ENCODE data around the gene ODAD3.

Gene ODAD3

GRCh38 chr19:11404588-11405222 lies 30.2 kb downstream of the ODAD3 start:
- DNase-seq (ENCODE audit: low spot score), result no peak
- in situ Hi-C loops (cut with MboI; ENCODE audit: low sequenced_read_pairs, unreplicated experiment), result no loop called here
- TF ChIP-seq, protein P1, sequence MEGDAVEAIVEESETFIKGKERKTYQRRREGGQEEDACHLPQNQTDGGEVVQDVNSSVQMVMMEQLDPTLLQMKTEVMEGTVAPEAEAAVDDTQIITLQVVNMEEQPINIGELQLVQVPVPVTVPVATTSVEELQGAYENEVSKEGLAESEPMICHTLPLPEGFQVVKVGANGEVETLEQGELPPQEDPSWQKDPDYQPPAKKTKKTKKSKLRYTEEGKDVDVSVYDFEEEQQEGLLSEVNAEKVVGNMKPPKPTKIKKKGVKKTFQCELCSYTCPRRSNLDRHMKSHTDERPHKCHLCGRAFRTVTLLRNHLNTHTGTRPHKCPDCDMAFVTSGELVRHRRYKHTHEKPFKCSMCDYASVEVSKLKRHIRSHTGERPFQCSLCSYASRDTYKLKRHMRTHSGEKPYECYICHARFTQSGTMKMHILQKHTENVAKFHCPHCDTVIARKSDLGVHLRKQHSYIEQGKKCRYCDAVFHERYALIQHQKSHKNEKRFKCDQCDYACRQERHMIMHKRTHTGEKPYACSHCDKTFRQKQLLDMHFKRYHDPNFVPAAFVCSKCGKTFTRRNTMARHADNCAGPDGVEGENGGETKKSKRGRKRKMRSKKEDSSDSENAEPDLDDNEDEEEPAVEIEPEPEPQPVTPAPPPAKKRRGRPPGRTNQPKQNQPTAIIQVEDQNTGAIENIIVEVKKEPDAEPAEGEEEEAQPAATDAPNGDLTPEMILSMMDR (IDR thresholded peaks at IDR 0.05; ENCODE audit: borderline replicate concordance, control extremely low read depth, extremely low read depth, insufficient read depth, missing control alignments), result no peak

DNA sequence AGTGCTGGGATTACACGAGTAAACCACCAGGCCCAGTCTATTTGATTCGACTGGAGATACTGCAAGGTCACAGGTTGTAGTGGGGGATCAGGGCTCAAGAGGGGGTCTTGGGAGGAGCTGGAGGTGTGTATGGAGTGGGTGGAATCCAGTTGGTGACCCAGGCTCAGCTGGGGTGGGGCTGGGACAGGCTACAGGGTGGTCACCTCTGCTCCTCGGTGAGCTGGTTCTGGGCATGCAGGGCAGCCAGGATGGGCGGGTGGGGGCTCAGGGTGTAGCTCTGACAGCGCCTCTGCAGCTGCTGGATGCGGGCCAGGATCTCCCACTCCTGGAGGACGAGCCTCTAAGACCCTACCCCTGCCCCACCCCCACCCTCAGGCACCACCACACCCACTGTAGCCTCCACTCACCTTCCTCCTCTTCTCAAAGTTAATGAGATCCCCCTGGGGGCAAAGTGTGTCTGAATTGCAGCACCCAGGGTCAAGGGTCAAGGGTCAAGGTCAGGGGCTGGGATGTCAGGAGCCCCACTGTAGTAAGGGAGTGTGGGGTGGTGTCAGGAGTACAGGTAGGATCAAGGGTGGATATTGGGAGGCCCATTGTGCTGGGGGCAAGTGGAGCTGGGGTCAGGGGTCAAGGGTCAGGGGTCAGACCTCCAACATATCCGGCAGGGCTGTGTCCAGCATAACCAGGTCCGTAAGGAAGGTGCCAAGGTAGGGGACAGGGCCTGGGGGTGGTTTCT lies 32.9 kb downstream of the ODAD3 start:
- in situ Hi-C loops (cut with MboI; ENCODE audit: low sequenced_read_pairs, unreplicated experiment), result no loop called here
- TF ChIP-seq, protein P1 (IDR thresholded peaks at IDR 0.05; ENCODE audit: borderline replicate concordance, control extremely low read depth, extremely low read depth, insufficient read depth, missing control alignments), result no peak

DNA sequence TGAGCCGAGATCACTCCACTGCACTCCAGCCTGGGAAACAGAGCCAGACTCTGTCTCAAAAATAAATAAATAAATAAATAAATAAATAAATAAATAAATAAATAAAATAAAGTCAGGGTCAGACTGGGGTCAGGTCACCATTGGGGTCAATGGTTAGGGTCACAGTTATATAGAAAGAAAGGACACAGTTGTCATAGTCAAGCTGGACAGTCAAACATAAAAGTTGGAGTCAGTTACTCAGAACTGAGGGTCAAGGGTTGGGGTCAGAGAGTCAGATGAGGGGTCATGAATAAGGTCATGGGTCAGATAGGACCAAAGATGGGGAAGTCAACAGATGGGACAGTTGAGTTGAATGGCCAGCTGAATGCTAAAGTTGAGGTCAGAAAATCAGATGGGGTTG lies 34.1 kb downstream of the ODAD3 start:
- DNase-seq (ENCODE audit: low spot score), result no peak
- in situ Hi-C loops (cut with MboI; ENCODE audit: low sequenced_read_pairs, unreplicated experiment), result no loop called here
- TF ChIP-seq, protein P1 (IDR thresholded peaks at IDR 0.05; ENCODE audit: borderline replicate concordance, control extremely low read depth, extremely low read depth, insufficient read depth, missing control alignments), result no peak

More for the DNA sequence above, 32.9 kb downstream of the ODAD3 start:
- DNase-seq (ENCODE audit: low spot score), result peak; percentile 27

DNA sequence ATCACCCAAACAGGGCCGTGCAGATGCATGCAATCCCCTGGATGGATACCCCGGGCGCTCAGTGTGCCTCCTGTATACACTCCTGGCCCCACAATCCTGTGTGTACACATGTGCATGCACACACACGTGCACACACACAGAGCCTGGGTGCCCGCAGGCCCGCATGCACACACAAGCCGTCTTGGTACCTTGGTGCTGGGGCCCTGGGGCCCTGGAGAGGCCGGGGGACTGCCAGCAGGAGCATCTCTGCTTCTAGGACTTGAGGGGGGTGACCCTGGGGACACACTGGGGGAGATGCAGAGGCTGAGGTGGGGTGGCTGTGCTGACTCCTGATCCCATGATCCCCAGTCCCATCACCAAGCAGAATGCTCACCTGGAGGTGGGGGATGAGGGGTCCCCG lies 35.3 kb downstream of the ODAD3 start:
- TF ChIP-seq, protein P1 (IDR thresholded peaks at IDR 0.05; ENCODE audit: borderline replicate concordance, control extremely low read depth, extremely low read depth, insufficient read depth, missing control alignments), result no peak
- in situ Hi-C loops (cut with MboI; ENCODE audit: low sequenced_read_pairs, unreplicated experiment), result no loop called here
- DNase-seq (ENCODE audit: low spot score), result no peak

DNA sequence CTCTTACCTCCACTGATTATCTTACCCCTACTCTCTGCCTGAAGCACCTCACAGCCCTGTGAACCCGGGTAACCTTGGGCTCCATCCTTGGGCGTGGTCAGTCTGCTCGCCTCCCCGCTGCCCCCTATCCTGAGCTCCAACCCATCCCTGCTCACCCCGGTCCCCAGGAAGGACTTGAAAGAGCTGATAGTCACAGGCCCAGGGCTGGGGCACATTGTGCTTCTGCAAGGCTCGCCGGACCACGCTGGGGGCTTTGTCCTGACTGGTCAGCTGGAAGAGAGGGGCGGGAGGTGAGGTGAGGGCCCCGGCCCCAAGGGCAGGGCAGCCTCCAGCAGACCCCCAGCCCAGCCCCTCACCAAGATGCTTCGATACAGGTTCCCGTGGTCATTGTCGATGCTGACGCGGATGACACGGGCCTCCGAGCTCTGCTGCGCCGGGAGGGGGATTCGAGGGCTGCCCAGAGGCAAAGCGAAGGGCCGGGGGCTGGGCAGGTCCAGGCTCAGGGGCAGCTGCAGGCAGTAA lies 37.8 kb downstream of the ODAD3 start:
- in situ Hi-C loops (cut with MboI; ENCODE audit: low sequenced_read_pairs, unreplicated experiment), result no loop called here
- no peak for DNase-seq (ENCODE audit: low spot score)
- TF ChIP-seq, protein P1 (IDR thresholded peaks at IDR 0.05; ENCODE audit: borderline replicate concordance, control extremely low read depth, extremely low read depth, insufficient read depth, missing control alignments), result no peak

- in situ Hi-C loops (cut with MboI; ENCODE audit: low sequenced_read_pairs, unreplicated experiment), result no loop called here
These were observed 43.8 kb downstream of the ODAD3 start for GRCh38 chr19:11390933-11391680.

More at GRCh38 chr19:11390933-11391680, 43.8 kb downstream of the ODAD3 start:
- DNase-seq (ENCODE audit: low spot score), result no peak
- TF ChIP-seq, protein P1 (IDR thresholded peaks at IDR 0.05; ENCODE audit: borderline replicate concordance, control extremely low read depth, extremely low read depth, insufficient read depth, missing control alignments), result no peak

Data from GM13976 (cell line).